HG02571 (cell line): ENCODE data around the gene RPH3AL.
"Not testable (repeated sequence)": the region's sequence is repeated elsewhere in the genome, so short reads cannot be mapped to it uniquely, and the experiment has no call there.

ENCODE experiments used
- ATAC-seq: cut with Tn5 transposase; IDR thresholded peaks from one replicate; pipeline ENCODE4 v1.9.1; 2021; ENCODE audit warnings: mild to moderate bottlenecking, moderate library complexity; ENCODE audit not compliant: unreplicated experiment

Gene RPH3AL

GRCh38 chr17:228951-229708, 123.5 kb downstream of the RPH3AL start:
- no peak for ATAC-seq

- ATAC-seq = no peak
Measured at GRCh38 chr17:227946-228615, 124.5 kb downstream of the RPH3AL start.

DNA sequence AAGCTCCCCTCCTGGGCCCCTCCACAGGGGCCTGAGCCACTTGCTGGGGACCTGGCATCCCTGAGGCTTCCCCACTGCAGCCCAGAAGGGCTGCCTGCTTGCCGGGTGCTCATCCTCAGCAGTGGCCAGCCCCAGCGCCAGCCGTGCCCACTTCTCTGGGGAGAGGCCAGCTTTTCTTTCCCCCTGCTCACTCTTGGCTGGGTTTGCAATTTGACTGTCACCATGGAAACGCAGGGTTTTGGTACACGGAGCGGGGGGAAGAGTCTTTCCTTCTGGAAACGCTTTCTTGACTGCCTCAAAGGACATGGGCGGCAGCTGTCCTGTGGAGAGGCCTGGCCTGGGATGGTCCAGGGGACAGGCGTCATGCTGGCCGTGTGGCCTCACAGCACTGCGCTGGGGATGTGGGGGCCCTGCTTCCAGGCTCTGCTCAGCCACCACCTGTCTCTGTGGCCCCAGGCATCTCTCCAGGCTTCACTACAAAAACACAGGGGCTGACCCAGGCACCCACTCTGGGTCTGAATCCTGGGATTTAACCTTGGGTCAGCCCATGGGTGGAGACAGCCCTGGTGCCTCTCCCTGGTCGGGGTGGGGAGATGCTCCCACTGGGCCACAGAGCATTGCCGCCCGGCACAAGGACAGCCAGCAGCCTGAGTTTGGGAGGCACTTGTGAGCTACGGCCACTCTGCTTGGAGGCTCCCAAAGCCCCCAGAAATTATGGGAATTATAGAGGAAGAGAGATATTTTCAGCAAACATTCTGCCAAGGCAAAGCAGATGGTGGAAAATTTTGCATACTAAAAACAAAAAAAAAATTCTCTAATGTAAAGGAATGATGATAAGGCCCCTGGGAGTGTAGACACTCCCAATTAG, 125.3 kb downstream of the RPH3AL start:
- ATAC-seq = no peak

- no peak for ATAC-seq
Measured at GRCh38 chr17:226108-227077, 126.2 kb downstream of the RPH3AL start.

GRCh38 chr17:225551-225950, 127.1 kb downstream of the RPH3AL start:
- ATAC-seq = no peak

DNA sequence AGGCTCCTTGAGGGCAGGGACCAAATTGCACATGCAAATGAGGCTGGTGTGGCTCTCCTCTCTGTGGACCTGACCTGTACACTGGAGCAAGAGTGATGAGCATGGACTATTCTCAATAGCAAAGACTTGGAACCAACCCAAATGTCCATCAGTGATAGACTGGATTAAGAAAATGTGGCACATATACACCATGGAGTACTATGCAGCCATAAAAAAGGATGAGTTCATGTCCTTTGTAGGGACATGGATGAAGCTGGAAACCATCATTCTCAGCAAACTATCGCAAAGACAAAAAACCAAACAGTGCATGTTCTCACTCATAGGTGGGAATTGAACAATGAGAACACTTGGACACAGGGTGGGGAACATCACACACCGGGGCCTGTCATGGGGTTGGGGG, 128.0 kb downstream of the RPH3AL start:
- ATAC-seq = not testable (repeated sequence)

GRCh38 chr17:223723-224471, 128.7 kb downstream of the RPH3AL start:
- no peak for ATAC-seq

- ATAC-seq = no peak
Measured at GRCh38 chr17:222172-222571, 130.4 kb downstream of the RPH3AL start.

- ATAC-seq = no peak
Measured at GRCh38 chr17:219696-220095, 132.9 kb downstream of the RPH3AL start.

DNA sequence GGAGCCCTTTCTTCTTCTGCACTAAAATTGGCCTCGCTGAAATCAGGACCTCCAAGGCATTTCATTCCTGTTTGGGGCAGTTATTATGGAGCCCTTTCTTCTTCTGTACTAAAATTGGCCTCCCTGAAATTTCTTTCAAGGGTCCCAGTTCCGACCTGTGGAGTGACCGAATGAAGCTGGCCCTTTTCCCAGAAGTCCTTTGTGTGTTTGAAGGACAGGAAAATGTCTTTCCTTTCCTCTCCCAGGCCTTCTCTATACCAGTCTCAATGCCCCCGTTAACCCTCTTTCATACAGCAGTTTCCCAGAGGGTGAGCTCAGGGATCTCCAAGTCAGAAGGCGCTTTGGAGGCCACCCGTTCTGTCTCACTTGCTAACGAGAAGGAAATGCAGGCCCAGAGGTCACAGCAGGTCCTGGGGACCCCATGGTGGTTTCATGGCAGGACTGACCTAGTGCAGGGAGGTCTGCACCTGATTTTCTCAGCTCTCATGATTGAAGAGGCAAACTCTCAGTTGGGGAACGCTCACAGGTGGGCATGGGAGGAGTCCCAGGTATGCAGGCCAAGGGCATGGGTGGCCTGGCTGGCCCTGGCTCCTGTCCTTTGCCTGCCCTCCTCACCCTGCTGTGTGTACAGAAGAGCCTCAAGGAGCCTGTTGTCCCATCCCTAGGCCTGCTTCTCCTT, 134.0 kb downstream of the RPH3AL start:
- no peak for ATAC-seq

GRCh38 chr17:216625-217024, 136.0 kb downstream of the RPH3AL start:
- ATAC-seq = no peak

GRCh38 chr17:215563-216478, 136.8 kb downstream of the RPH3AL start:
- ATAC-seq = not testable (repeated sequence)

- no peak for ATAC-seq
Measured at GRCh38 chr17:214881-215331, 137.7 kb downstream of the RPH3AL start.

- ATAC-seq = no peak
Measured at GRCh38 chr17:213286-214105, 139.1 kb downstream of the RPH3AL start.

- ATAC-seq = no peak
Measured at GRCh38 chr17:210402-210801, 142.2 kb downstream of the RPH3AL start.

DNA sequence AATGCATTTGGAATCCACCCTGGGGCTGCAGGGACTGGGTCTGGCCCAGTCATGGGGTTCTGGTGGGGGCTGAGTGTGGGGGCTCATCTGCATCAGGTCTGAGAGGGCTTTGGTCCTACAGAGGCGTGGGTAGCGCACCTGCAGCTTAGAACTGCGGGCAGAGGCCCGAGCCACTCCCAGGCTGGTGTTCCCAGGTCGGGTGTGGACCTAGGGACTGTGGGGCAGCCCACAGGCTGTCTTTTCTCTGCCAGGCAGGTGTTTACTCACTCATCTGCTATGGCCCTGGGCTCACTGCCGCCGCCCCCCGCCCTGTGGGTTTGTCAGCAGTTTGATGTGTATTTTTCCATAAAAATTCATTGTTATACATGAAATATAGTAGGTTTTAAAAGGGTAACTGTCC, 144.2 kb downstream of the RPH3AL start:
- ATAC-seq = no peak

GRCh38 chr17:207775-208174, 144.8 kb downstream of the RPH3AL start:
- ATAC-seq = no peak
